ENCODE data around the gene CLEC16A.
"Not testable (repeated sequence)": the region's sequence is repeated elsewhere in the genome, so short reads cannot be mapped to it uniquely, and the experiment has no call there.

Gene CLEC16A

DNA sequence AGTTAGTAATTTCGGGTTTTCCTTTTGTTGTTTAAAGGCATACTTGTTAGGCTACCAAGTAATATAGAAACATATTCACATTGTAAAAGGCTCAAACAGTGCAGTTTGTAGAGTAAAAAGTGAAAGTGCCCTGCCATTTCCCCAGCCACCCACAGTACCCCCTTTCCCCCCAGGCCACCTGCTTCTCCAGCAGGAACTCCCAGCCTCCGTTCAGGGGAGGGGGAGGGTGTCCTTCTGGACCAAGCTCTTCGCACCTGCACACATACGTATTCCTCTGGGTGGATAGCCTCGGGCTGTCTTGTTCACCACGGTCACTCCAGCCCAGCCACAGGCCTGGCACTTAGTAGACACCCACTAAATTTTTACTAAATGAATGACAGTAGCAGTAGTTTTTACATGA, 144.5 kb downstream of the CLEC16A start:
- no peak for DNase-seq

DNA sequence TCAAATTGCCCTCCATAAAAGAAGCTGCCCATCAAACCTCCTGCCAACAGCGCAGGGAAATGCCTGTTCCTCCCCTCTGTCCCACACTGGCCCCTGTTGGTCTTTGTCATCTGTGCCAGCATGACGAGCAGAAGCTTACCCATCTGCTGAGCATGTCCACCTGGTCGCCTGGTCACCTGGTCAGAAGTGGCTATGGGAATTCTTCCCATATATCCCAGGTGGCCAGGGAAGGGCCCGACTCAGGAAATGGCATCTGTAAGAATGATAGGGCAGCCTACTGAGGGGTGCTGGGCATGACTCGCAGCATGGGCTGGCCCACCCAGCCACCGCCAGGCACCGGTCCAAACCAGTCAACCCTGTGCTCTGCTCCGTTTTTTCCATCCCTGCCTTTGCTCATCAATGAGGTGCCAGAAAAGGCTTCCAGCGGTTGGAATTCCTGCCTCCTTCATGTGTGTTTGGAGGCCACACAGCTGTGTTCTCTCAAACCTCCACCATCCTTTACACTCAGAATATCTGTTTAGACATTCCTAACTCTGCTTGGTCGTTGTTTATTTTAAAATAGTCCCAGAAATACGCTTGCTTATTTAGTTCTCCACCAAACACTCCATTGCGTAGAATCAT, 145.2 kb downstream of the CLEC16A start:
- DNase-seq = no peak

DNA sequence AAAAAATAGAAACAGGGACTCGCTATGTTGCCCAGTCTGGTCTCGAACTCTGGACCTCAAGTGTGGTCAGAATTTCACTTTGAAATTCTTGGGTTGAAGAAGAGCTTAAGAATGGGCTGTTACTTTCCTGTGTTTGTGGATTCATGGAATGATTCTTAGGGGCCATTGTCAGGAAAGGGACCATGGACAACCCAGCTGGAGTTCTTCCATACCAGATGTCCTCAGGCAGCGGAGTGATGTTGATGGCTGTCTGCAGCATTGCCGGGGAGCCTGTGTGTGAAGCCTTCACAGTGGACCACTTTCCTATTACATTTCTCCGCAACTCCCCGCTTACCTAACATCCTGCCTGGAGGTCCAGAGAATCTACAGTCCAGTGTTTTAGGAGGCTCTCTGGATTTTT, 145.9 kb downstream of the CLEC16A start:
- no peak for DNase-seq

DNA sequence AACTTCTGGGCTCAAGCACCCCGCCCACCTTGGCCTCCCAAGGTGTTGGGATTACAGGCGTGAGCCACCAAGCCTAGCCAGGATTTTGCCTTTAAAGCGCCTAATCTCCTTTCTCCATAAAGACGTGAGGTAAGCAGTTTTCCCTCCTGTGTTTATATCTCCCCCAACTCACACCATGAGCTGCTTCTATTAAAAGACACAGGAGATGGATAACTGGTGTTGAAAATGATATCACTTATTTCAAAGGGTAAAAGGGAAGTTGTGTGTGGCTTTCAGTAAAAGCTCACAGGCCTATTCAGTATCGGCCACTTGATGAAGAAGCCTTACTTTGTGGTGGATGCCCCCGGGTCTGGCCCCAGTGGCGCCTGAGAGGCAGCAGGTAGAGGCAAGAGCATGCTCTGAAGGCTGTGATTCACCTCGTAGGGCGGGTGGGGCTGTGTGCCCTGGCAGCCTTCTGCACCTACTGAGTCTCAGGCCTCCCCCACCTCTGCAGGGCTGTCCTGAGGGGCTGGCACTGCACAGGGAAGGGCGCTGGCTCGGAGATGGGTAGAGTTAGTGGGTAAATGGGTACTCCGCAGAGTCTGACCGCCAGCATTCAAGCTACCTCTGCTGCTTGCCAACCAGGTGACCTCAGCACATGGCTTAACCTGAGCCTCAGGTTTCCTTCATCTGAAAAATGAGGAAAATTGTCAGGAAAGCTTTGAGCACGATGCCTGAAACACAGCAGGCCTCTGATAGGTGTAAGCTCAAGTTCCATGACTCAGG, 146.8 kb downstream of the CLEC16A start:
- DNase-seq = no peak

DNA sequence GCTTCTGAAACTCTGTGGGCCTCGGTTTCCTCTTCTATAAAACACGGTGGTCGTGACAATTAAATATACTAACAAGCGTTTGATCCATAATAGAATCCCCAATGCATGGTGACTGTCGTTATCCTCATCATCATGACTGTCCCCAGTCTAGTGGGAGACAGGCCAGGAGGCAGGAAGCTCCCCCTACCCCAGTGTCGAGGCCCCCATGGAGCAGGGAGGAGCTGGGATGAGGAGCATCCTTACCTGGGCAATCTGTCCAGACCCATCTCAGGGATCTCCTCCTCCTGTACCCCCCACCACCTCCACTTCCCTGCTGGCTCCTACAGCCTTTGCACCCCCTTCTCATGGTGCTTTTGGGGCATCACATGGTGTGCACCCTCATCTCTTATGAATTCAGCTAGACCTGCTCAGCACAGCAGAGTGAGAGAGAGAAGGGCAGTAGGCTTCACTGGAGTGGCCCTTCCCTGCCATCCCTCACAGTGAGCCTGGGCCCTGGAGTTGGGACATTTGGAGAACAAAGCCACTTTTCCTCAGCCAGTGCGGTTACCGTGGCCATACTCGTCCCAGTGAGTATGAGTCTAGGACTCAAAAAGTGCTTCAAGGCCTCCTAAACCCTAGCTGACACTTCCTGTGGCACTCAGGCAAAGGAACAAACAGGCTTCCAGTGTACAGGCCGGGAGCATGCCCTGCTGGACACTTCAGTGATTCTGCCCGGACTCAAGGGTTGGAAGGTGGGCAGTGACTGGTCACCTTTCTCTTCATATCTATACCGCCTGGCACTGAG, 148.6 kb downstream of the CLEC16A start:
- no peak for DNase-seq

DNA sequence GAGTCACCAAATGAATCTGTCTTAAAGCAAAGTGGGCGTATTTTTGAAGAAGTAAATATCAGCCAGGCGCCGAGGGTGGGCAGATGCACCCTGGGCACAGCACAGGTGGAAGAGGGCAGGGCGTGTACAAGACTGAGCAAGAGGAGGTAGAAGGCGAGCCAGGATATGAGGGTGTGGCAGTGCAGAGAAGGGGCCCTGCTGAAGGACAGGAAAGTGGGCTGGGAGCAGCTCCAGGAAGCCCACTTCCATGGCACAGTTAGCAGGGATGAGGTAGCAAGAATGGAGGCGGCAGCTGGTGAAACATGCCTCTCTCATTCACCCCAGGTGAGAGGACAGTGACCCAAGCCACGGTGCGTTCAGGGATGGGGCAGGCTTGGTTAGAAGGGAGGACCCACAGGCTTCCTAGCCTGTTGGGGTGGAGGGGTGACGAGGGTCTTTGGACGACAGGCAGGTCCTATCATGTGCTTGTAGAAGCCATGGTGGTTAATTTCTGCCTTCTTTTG, 149.3 kb downstream of the CLEC16A start:
- no peak for DNase-seq

DNA sequence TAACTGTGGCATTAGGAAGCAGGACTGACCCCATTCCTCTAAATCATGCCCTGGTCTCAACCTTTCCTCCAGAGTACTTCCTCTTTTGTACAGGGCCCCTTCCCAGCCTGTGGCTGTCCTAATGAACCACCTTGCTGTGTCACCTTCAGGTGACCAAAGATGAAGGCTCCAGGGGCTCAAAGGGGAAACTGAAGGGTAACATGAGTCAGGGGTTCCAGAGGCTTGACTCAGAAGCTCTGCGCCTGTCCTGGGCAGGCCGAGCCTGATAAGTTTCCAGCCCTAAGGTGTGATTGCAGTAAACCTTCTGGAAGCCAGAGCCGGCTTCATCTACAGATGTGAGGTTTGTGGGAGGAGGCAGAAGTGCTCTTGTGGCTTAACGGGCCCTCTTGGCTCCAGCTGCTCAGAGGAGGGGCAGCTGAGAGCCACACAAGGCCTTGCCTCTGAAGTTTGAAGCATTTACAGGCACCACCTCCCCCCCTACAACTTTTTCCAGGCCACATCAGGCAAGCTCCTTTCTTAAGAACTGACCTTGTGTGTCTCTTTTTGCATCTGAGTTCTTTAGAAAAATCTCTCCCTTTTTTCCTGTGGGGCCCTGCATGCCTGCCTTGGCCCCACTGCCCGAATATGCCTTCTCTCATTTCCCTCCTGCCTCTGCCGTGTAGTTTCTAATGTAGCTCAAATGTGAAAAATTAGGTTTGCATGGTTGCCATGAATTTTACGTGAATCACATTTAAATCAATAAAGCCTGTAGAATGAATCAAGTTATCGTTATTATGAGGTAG, 149.9 kb downstream of the CLEC16A start:
- DNase-seq = no peak

DNA sequence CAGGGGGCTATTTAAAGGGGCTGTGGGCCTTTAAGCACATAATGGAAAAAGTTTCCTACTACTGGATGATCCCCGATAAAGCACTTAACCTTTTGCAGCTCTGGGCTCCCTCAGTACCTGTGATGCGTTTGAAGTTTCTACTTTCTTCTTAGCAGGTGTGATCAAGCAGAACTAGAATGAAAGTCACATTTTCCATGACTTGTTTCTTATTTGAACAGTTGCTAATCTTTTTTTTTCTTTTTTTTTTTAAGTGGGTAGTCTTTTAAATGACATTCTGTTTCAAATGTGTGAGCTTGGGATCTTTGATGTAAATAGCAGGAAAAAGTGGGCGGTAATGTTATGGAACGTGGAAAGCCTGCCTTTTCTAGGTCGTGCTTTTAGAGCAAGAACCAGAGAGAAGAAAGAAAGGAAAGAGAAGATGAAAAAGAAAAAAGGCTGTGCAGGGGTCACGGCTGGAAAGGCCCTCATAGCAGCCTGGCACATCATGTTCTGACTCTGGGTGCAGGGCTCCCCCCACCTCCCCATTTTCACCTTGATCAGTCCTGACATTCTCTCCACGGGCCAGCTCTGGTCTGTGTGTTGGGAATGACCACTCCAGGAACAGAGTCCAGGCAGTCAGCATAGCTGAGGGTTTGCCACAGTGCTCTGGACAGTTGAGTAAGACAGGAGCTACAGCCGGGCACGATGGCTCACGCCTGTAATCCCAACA, 150.6 kb downstream of the CLEC16A start:
- DNase-seq = no peak

DNA sequence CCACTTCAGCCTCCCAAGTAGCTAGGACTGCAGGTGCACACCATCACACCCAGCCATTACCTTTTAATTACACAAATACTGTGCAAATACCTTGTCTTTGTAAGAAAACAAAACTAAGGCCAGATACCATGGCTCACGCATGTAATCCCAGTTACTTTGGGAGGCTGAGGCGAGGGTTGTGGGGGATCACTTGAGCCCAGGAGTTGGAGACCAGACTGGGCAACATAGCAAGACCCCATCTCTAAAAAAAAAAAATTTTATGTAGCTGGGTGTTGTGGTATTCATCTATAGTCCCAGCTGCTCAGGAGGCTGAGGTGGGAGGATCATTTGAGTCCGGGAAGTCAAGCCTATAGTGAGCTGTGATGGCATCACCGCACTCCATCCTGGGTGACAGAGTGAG, 151.6 kb downstream of the CLEC16A start:
- no peak for DNase-seq

DNA sequence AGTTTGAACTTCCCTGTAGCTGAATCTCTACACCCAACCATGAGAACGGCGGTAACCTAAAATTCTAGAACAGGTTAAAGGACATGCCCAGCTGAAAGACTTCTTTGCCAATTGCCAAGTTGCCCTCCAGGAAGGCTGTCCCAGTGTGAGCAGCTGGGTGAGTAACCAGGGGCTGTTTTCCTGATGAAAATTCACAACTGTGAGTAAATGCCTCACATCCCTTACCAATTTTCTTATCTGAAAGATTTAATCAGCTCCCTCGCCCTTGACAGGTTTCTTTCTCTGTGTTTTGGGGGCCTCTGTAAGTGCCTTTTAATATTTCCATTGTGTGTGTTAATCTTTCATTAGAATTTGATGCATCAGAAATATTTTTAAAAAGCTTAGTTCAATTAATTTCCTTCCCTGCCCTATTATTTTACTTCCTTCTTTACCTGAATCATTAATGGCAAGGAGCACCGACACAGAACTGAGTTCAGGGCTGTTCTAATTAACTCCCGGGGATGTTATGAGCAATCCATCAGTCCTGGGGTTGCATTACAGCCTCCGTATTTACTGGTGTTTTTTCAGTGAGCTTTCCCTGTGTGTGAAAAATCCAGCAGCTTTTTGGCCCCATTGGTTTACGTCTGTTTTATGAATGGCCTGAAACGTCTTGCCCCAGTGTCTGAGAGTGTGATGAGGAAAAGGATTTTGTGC, 152.9 kb downstream of the CLEC16A start:
- DNase-seq = no peak

DNA sequence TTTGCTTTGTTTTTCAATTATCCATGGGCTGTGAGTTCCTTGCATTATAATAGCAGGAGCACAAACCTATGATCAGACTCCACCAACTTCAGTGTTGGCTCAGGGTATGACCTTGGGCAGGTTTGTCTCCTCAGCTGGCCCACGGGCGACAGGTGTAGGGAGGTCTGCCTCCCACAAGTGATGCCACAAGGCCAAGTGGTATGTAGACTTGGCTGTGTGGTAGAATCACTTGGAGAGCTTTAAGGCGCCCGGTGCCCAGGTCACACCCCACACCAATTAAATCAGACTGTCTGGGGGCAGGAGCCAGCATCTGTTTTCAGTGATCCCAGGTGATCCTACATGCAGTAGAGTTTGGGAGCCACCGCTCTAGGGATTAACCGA, 153.4 kb downstream of the CLEC16A start:
- DNase-seq = no peak

DNA sequence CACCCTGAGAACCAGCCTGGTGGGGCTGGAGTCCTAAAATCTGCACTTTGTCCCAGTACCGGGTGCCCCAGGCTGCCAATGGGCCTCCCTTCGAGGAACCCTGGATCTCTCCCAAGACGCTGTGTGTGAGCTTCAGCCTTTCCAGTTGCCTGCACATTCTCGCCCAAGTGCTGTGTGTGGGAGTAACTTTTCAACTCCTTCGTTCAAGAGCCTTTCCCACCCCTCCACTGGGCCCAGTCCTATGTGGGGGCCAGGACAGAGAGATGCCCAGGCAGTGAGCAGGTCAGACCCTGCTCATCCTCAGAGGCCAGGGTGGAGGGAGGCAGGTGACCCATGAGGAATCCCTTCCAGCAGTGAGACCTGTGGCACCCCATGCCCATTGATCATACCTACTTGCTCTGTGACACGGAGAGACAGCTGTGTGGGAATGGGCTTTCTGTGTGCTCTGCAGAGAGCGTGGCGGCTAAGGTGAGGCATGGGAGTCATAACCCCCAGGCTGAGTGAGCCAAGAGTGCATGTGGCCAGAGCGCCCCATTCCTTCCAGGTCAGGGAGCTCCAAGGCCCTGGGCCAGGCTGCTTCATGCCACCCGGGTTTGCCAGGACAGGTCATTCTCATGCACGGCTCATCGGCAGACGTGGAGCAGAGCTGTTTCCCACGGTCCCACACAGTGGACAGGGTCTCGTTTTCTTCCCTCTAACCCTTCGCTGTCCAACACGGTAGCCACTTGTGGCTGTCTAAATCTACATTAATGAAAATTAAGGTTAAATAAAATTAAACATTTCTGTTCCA, 154.4 kb downstream of the CLEC16A start:
- no peak for DNase-seq

DNA sequence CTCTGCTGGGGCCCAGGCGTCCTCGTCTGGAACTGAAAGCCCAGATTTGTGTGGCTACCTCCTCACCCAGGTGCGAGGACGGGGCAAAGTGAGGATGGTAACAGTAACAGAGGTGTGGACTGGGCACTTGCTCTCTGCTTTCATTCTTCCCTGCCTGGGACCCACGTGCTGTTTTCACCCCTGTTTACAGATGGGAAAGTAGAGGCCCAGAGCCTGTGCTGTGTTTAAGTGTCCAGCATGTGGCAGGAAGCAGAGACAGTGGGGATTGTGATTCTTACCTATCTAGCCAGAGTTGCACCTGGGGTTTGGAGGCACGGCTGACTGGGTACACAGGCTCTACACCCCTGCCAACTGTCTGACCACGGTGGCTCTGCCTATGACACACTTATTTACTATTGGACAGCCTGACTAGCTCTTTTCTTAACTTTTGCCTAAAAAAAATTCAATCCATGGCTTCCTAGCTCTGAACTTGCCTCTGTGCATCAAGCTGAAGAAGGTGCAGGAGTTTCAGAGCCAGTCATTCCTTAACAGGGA, 155.4 kb downstream of the CLEC16A start:
- DNase-seq = no peak

DNA sequence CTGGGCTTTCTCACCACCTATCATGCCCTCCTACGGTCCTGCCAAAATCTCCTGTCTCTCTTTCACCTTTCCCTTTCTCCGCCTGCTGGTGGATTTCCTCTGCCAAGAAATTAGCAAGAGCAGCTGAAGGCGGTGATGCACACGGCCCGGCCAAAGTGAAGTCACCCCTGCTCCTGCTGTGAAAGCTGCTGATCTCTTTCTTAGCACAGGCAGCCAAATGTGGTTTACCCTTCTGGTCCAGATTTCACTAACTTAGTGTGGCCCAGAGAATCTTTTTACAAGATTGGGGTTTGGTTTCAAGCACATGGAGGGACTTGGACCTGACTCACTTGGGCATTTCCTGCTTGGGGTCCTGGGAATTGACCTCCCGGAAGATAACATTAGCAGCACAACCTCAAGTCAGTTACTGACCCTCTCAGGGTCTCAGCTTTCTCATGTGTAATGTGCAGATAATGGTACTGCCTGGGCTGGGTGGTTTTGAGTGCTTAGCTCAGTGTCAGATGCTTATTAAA, 155.9 kb downstream of the CLEC16A start:
- DNase-seq = no peak

DNA sequence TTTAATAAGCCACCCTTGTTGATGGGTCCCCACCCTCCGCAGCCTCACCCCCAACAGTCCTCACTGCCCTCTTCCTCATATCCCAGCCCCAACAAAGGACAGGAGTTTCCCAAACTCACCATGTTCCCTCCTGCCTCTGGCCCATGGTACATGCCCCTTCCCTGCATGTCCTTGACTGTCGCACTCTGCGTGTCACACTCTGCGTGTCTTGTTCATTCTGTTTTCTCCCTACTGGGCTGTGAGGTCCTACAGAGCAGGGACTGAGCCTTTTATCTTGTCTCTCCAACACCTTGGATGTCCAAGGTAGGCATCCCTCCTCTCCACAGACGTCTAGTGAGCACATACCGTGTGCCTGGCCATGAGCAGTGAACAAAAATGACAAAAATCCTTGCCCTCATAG, 156.9 kb downstream of the CLEC16A start:
- DNase-seq = no peak

DNA sequence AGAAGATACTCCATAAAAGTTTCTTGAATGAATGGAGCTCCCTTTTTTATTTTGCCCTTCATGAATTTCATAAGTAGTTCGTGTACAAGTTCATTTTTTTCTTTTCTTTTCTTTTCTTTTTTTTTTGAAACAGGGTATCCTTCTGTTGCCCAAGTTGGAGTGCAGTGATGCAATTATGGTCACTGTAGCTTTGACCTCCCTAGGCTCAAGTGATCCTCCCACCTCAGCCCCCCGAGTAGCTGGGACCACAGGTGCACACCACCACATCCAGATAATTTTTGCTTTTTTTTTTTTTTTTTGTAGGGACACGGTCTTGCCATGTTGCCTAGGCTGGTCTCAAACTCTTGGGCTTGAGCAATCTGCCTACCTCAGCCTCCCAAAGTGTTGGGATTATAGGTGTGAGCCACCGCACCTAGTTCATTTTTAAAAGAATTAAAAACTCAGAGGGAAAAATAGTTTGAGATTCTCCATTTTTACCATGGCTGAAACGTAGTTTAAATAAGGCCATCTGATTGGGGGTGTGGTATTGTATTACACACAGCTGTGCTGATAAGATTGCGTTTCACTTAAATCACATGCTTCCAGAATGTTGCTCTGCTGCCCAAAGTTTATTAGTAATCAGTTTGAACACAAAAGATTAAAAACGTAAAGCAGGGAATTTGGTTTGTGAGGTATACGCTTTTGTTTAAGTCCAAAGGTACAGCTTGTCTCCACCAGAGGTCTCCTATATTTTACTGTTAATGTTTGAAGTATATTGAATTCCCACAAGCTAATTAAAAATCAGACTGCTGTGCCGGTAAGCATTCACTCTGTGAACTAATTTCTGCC, 157.5 kb downstream of the CLEC16A start:
- DNase-seq = no peak

DNA sequence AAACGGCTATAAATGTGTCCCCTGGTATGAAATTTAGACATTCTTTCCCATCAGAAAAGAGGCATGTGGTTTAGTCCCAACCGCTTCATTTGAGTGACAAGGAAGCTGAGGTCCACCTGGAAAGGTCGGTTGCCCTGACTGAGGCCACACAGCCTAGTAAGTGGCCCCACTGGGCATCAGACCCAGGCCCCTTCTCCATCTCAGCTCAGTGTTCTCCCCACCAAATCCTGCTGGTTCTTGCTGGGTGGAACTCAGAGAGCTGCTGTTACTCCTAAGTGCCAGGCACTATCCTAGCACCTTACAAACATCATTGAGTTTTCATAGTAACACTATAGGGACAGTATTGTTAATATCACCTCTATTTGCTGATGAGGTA, 158.1 kb downstream of the CLEC16A start:
- no peak for DNase-seq

DNA sequence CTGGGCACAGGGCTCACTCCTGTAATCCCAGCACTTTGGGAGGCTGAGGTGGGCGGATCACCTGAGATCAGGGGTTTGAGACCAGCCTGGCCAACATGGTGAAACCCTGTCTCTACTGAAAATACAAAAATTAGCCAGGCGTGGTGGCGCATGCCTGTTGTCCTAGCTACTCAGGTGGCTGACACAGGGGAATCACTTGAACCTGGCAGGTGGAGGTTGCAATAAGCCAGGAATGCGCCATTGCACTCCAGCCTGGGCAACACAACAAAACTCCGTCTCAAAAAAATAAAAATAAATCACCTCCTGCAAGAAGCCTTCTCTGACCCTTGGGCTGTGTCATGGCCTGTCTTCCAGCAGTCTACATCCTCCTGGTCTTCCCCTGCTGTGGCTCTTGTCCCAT, 158.9 kb downstream of the CLEC16A start:
- DNase-seq = not testable (repeated sequence)
